Measurements from ENCODE around the gene PAOX. TPM values are rescaled to one million over a fixed set of nuclear protein-coding genes. Genes with fewer than 3 reads are reported as not detected.
A peak's percentile ranks its signal among the peaks of the same experiment; 100 is the strongest.

The PAOX gene
- total and polyA plus RNA-seq, 9 of the 15 experiments (the other 6 are each of a cell fraction or from before 2014, with no cell fraction given): 0.80 to 6.4 (median 2.6) TPM

DNA sequence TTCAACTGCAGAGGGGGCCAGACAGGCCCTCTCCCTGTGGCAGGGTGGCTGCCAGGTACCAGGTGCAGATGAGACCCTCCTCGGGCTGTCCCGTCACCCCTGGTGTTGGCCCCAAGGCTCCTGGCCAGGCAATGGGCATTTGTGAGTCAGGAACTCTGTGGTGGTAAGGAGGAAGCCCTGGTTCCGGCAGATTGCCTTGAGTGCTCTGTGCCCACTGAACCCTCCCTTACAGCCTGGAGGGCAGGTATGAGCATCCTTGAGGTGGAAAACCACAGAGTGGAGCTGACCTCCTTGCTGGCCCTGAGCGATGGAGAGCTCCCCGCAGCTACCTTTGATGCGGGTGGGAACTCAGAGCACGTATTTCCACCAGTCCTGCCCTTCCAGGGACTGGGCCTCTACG is 2.0 kb downstream of the PAOX start:
- 93% methylated on average over 7 of the region's 8 CpGs for WGBS (ENCODE audit: insufficient coverage, low coverage, missing lambda C conversion rate)
- no peaks in the 10 kb centered on the region; the same call in 2 of the 3 replicates for H3K79me2 ChIP-seq (ENCODE audit: control insufficient read depth, insufficient read depth, low read length)
- no peaks in the 10 kb centered on the region for H3K9me3 ChIP-seq (replicated peaks; ENCODE audit: control insufficient read depth, insufficient read depth, low read depth, low read length)
- DNase-seq (ENCODE audit: extremely low read depth in 1 of 4, low spot score in 3 of 4) (no peak), FAIRE-seq (no peak), ATAC-seq (no peak)
- H3K36me3 ChIP-seq (ENCODE audit: control insufficient read depth, insufficient read depth, low read length): no peaks in the 10 kb centered on the region
- POLR2A ChIA-PET: no interaction called here
- H3K4me3 ChIP-seq: no peak overlapping the region
- no peak overlapping the region for H2AFZ ChIP-seq (ENCODE audit: low read depth, low read length)
- H3K9me1 ChIP-seq (ENCODE audit: control insufficient read depth, insufficient read depth, low read length): no peaks in the 10 kb centered on the region
- BruUV-seq (replicated peaks): TSS peak; percentile 40
- no peaks in the 10 kb centered on the region for H4K20me1 ChIP-seq (replicated peaks; ENCODE audit: control insufficient read depth, insufficient read depth, low read length)
- H3K27me3 ChIP-seq (ENCODE audit: control insufficient read depth in 2 of 2, insufficient read depth in 2 of 2, low read length in 2 of 2): no peaks in the 10 kb centered on the region
- no peak for TF ChIP-seq KHSRP (IDR thresholded peaks at IDR 0.05)
- no peak for TF ChIP-seq NR1H2 (CRISPR knock-in tag; IDR thresholded peaks at IDR 0.05)
- TF ChIP-seq, protein P1, sequence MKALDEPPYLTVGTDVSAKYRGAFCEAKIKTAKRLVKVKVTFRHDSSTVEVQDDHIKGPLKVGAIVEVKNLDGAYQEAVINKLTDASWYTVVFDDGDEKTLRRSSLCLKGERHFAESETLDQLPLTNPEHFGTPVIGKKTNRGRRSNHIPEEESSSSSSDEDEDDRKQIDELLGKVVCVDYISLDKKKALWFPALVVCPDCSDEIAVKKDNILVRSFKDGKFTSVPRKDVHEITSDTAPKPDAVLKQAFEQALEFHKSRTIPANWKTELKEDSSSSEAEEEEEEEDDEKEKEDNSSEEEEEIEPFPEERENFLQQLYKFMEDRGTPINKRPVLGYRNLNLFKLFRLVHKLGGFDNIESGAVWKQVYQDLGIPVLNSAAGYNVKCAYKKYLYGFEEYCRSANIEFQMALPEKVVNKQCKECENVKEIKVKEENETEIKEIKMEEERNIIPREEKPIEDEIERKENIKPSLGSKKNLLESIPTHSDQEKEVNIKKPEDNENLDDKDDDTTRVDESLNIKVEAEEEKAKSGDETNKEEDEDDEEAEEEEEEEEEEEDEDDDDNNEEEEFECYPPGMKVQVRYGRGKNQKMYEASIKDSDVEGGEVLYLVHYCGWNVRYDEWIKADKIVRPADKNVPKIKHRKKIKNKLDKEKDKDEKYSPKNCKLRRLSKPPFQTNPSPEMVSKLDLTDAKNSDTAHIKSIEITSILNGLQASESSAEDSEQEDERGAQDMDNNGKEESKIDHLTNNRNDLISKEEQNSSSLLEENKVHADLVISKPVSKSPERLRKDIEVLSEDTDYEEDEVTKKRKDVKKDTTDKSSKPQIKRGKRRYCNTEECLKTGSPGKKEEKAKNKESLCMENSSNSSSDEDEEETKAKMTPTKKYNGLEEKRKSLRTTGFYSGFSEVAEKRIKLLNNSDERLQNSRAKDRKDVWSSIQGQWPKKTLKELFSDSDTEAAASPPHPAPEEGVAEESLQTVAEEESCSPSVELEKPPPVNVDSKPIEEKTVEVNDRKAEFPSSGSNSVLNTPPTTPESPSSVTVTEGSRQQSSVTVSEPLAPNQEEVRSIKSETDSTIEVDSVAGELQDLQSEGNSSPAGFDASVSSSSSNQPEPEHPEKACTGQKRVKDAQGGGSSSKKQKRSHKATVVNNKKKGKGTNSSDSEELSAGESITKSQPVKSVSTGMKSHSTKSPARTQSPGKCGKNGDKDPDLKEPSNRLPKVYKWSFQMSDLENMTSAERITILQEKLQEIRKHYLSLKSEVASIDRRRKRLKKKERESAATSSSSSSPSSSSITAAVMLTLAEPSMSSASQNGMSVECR (CRISPR knock-in tag; IDR thresholded peaks at IDR 0.05): no peak
- TF ChIP-seq, protein P2, sequence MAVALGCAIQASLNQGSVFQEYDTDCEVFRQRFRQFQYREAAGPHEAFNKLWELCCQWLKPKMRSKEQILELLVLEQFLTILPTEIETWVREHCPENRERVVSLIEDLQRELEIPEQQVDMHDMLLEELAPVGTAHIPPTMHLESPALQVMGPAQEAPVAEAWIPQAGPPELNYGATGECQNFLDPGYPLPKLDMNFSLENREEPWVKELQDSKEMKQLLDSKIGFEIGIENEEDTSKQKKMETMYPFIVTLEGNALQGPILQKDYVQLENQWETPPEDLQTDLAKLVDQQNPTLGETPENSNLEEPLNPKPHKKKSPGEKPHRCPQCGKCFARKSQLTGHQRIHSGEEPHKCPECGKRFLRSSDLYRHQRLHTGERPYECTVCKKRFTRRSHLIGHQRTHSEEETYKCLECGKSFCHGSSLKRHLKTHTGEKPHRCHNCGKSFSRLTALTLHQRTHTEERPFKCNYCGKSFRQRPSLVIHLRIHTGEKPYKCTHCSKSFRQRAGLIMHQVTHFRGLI (CRISPR knock-in tag; IDR thresholded peaks at IDR 0.05): no peak
- TF ChIP-seq KDM1A (IDR thresholded peaks at IDR 0.05): no peak
- TF ChIP-seq, protein P3, sequence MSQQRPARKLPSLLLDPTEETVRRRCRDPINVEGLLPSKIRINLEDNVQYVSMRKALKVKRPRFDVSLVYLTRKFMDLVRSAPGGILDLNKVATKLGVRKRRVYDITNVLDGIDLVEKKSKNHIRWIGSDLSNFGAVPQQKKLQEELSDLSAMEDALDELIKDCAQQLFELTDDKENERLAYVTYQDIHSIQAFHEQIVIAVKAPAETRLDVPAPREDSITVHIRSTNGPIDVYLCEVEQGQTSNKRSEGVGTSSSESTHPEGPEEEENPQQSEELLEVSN (IDR thresholded peaks at IDR 0.05; ENCODE audit: borderline replicate concordance in 1 of 2, extremely low read depth in 1 of 2, insufficient read depth in 1 of 2, insufficient read length in 1 of 2, low read depth in 1 of 2, low read length in 1 of 2, poor library complexity in 1 of 2, severe bottlenecking in 1 of 2): no peak
- no peak for TF ChIP-seq KAT8 (IDR thresholded peaks at IDR 0.05; ENCODE audit: low read depth)
- TF ChIP-seq, protein P4, sequence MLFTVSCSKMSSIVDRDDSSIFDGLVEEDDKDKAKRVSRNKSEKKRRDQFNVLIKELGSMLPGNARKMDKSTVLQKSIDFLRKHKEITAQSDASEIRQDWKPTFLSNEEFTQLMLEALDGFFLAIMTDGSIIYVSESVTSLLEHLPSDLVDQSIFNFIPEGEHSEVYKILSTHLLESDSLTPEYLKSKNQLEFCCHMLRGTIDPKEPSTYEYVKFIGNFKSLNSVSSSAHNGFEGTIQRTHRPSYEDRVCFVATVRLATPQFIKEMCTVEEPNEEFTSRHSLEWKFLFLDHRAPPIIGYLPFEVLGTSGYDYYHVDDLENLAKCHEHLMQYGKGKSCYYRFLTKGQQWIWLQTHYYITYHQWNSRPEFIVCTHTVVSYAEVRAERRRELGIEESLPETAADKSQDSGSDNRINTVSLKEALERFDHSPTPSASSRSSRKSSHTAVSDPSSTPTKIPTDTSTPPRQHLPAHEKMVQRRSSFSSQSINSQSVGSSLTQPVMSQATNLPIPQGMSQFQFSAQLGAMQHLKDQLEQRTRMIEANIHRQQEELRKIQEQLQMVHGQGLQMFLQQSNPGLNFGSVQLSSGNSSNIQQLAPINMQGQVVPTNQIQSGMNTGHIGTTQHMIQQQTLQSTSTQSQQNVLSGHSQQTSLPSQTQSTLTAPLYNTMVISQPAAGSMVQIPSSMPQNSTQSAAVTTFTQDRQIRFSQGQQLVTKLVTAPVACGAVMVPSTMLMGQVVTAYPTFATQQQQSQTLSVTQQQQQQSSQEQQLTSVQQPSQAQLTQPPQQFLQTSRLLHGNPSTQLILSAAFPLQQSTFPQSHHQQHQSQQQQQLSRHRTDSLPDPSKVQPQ (CRISPR knock-in tag; IDR thresholded peaks at IDR 0.05; ENCODE audit: borderline replicate concordance): no peak
- TF ChIP-seq ZNF143 (CRISPR knock-in tag; IDR thresholded peaks at IDR 0.05): no peak
- no peak for TF ChIP-seq GATA2 (CRISPR knock-in tag; IDR thresholded peaks at IDR 0.05)
- no peak for TF ChIP-seq CREBBP (IDR thresholded peaks at IDR 0.05; ENCODE audit: low read depth, low read length)
- no peak for TF ChIP-seq HMGN3 (IDR thresholded peaks at IDR 0.05; ENCODE audit: borderline replicate concordance, extremely low read depth, insufficient read length, low read depth, low read length)
- CTCF ChIA-PET (ENCODE audit: low intra/inter-chr PET ratio): no interaction called here
- H3K27ac ChIP-seq (ENCODE audit: extremely low read depth, low read depth, low read length): no peak overlapping the region
- in situ Hi-C loops (cut with MboI): no loop called here
- peaks cover 0 to 37% of the 10 kb centered on the region in 2 experiments; a peak in 3 of 5 replicates for H3K4me1 ChIP-seq (replicated peaks in 1 of 2; ENCODE audit: control insufficient read depth in 2 of 2, insufficient read depth in 2 of 2, low read length in 2 of 2)
- H3K9ac ChIP-seq (ENCODE audit: insufficient read depth in 1 of 2, low read depth in 2 of 2, low read length in 2 of 2): no peak overlapping the region; a peak in 1 of 4 replicates
- H3K4me2 ChIP-seq (ENCODE audit: insufficient read depth, low read length): no peak overlapping the region
- intact Hi-C loops (cut with micrococcal nuclease): no loop called here

Data from K562 (cell line).